Gastroesophageal sphincter (tissue), 3 donors: ENCODE results near the gene CASK.

Experiments used
- POLR2A ChIP-seq, 2 donors: fragments of 450-650 bp; IDR thresholded peaks; one replicate each; pipeline ENCODE4 v1.6.1; 2017; ENCODE audit warnings: antibody characterized with exemption in 2 of 2, mild to moderate bottlenecking in 2 of 2, moderate library complexity in 1 of 2
- POLR2AphosphoS5 ChIP-seq: sonication (generic); formaldehyde crosslinking; IDR thresholded peaks from one replicate; pipeline ENCODE4 v1.6.1; 2017; ENCODE audit warnings: antibody characterized with exemption
- TF ChIP-seq, protein P1 (sequence below), 4 experiments: fragments of 200-600 bp in 2 of 4; fragments of 450-650 bp in 2 of 4; sonication (generic) in 1 of 4; IDR thresholded peaks; one replicate each; pipeline ENCODE4 v1.5.1; 2017 to 2019; ENCODE audit warnings: antibody characterized with exemption in 4 of 4, mild to moderate bottlenecking in 2 of 4, moderate library complexity in 2 of 4

DNA sequence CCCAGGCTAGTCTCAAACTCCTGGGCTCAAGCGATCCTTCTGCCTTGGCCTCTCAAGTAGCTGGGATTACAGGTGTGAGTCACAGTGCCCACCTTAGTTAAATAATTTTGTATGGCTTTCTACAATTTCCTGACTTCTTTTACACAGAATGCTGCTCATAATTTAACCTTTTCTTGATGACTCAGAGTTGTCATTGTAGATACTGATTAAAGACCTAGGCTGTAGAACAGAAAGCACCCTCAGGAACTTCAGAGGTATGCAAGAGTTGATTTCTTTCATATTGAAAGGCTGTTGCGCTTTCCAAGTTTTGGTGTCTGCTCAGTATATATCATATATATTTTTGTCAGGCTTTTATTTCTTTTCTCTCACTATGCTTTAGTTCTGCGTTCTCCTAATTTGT lies 255.7 kb downstream of the CASK start:
- no peak for TF ChIP-seq POLR2A (IDR thresholded peaks at IDR 0.05)
- TF ChIP-seq, protein P1, sequence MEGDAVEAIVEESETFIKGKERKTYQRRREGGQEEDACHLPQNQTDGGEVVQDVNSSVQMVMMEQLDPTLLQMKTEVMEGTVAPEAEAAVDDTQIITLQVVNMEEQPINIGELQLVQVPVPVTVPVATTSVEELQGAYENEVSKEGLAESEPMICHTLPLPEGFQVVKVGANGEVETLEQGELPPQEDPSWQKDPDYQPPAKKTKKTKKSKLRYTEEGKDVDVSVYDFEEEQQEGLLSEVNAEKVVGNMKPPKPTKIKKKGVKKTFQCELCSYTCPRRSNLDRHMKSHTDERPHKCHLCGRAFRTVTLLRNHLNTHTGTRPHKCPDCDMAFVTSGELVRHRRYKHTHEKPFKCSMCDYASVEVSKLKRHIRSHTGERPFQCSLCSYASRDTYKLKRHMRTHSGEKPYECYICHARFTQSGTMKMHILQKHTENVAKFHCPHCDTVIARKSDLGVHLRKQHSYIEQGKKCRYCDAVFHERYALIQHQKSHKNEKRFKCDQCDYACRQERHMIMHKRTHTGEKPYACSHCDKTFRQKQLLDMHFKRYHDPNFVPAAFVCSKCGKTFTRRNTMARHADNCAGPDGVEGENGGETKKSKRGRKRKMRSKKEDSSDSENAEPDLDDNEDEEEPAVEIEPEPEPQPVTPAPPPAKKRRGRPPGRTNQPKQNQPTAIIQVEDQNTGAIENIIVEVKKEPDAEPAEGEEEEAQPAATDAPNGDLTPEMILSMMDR (IDR thresholded peaks at IDR 0.05) = no peak
- no peak for TF ChIP-seq POLR2AphosphoS5
